Panc1 (cell line): ENCODE results near the gene STK35.

ENCODE experiments used
- POLR2AphosphoS5 ChIP-seq: IDR thresholded peaks from 2 replicates; pipeline ENCODE4 v1.6.1; 2012; ENCODE audit warnings: mild to moderate bottlenecking, low read depth, low read length, moderate library complexity
- TCF7L2 ChIP-seq: IDR thresholded peaks from 2 replicates; pipeline ENCODE4 v1.6.1; 2011; ENCODE audit warnings: mild to moderate bottlenecking, low read depth, low read length, inconsistent platforms
- TF ChIP-seq, protein P1 (sequence below): fragments of 450-650 bp; IDR thresholded peaks from 2 replicates; pipeline ENCODE4 v1.5.1; 2017; ENCODE audit warnings: mild to moderate bottlenecking

DNA sequence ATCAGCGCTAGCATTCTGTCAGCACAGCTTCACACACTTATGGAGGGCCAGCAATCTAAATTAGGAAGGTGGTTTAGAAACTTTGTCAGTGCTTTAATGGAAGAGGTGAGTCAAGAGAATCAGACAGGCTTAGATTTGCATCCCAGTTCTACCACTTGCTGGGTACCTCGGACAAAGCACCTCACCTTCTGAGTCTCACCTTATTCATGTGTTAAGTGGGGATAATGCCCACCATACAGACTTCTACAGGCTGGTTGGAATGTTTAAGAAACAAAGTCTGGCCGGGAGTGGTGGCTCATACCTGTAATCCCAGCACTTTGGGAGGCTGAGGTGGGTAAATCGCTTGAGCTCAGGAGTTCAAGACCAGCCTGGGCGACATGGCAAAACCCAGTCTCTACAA is 12.2 kb upstream of the STK35 start:
- TF ChIP-seq, protein P1, sequence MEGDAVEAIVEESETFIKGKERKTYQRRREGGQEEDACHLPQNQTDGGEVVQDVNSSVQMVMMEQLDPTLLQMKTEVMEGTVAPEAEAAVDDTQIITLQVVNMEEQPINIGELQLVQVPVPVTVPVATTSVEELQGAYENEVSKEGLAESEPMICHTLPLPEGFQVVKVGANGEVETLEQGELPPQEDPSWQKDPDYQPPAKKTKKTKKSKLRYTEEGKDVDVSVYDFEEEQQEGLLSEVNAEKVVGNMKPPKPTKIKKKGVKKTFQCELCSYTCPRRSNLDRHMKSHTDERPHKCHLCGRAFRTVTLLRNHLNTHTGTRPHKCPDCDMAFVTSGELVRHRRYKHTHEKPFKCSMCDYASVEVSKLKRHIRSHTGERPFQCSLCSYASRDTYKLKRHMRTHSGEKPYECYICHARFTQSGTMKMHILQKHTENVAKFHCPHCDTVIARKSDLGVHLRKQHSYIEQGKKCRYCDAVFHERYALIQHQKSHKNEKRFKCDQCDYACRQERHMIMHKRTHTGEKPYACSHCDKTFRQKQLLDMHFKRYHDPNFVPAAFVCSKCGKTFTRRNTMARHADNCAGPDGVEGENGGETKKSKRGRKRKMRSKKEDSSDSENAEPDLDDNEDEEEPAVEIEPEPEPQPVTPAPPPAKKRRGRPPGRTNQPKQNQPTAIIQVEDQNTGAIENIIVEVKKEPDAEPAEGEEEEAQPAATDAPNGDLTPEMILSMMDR, result no peak
- TF ChIP-seq POLR2AphosphoS5 (no peak), TCF7L2 (no peak)
